IPS-18c (cell line): Measurements from ENCODE around the gene ANGPTL4.
"Not testable (repeated sequence)": the region's sequence is repeated elsewhere in the genome, so short reads cannot be mapped to it uniquely, and the experiment has no call there.

ENCODE experiments used
- H3K4me3 ChIP-seq: 2 replicates; pipeline ENCODE4 v1.7.0; 2013; ENCODE audit warnings: low read depth, mild to moderate bottlenecking, low read length, moderate library complexity; ENCODE audit not compliant: insufficient read depth
- H3K9me3 ChIP-seq: one replicate; pipeline ENCODE4 v1.6.1; 2013; ENCODE audit warnings: mild to moderate bottlenecking, low read length, moderate library complexity; ENCODE audit not compliant: control insufficient read depth, insufficient read depth

Gene ANGPTL4

DNA sequence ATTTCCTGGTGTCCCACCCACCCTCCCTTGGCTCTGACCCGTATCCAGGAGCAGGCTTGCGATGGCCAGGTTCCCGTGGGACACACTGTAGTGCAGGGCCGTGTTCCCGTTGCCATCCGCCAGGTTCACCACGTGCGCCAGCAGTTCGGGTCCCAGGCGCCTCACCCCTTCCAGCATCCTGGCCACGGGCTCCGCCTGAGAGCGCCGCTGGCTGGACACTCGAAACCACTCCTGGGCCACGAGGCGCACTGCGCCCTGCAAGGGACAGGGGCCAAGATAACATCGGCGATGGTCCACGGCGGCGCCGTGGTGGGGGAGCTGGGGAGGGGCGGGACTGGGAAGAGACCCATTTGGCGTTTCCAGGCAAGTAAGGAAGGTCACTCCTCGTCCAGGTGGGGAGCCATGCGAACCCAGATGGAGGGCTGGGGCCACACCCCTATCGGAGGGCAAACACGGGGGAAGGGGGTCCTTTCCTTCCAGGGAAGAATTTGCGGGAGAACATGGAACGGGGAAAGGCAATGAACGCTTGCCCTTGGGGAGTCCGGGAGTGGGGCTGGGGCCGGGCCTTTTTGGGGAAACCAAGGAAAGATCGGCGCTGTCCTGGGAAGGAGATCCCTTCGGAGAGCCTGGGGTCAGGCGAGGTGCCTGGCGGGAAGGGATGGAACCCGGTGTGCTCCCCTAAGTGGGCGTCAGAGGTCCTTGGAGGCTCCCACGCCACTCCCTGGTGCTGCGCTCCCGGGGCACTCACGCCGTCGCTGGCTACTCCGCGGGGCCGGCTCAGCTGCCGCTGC, 30.8 kb upstream of the ANGPTL4 start:
- H3K4me3 ChIP-seq = peak overlapping the region; percentile 58
- H3K9me3 ChIP-seq = no peaks in the 10 kb centered on the region

GRCh38 chr19:8333767-8334457, 30.0 kb upstream of the ANGPTL4 start:
- Histone ChIP-seq H3K4me3 (peak overlapping the region; percentile 58), H3K9me3 (no peaks in the 10 kb centered on the region)

- Histone ChIP-seq H3K4me3 (peak overlapping the region; percentile 58), H3K9me3 (no peaks in the 10 kb centered on the region)
Observed at GRCh38 chr19:8334458-8335342, 29.3 kb upstream of the ANGPTL4 start.

DNA sequence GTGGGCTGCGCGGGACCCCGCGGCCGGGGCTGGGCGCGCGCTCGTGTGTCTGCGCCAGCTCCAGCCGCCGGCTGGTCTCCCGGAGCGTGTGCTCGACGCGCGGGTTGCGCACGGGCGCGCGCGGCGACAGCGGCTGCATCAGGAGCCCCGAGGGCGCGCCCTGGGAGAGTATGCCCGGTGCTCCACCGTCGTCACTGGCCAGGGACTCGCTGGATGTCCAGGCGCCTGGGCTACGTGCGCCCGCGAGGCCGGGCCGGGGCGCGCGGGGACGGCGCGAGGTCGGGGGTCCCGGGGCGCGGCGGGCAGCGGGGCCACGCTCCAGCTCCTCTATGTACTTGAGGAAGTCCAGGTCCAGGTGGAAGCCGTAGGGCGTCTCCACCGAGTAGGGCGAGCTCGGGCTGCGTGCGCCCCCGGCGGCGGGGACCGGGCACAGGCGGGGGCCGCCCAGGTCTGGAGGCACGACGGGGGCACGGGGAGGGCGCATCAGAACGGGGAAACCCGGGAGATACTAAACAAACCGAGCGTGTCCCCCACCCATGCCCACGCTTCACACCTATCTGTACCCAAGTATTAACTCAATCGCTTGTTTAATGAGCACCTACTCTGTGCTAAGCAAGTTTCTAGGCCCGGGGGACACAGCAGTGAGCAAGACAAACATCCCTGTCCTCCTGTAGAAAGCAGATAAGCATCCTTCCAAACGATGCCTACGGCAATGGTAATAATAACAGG, 28.4 kb upstream of the ANGPTL4 start:
- Histone ChIP-seq H3K4me3 (peak overlapping the region; percentile 58; the same call in 1 of the 2 replicates), H3K9me3 (no peaks in the 10 kb centered on the region)

DNA sequence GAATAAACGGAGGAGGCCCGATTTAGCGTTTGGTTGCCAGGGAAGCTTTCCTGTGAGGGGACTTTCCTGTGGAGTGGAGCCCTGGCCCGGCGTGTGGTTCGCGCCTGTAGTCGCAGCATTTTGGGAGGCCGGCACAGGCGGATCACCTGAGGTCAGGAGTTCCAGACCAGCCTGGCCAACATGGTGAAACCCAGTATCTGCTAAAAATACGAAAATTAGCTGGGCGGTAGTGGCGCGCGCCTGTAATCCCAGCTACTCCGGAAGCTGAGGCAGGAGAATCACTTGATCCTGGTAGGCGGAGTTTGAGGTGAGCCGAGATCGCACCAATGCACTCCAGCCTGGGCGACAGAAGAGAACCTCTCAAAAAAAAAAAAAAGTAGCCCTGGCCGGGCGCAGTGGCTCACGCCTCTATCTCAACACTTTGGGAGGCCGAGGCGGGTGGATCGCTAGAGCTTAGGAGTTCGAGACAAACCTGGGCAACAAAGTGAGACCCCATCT, 27.8 kb upstream of the ANGPTL4 start:
- no peak overlapping the region; the same call in 1 of the 2 replicates for H3K4me3 ChIP-seq

GRCh38 chr19:8336660-8337059, 27.3 kb upstream of the ANGPTL4 start:
- no peak overlapping the region for H3K4me3 ChIP-seq
- H3K9me3 ChIP-seq = no peaks in the 10 kb centered on the region

More for the DNA sequence above, 27.8 kb upstream of the ANGPTL4 start:
- H3K9me3 ChIP-seq = no peaks in the 10 kb centered on the region

DNA sequence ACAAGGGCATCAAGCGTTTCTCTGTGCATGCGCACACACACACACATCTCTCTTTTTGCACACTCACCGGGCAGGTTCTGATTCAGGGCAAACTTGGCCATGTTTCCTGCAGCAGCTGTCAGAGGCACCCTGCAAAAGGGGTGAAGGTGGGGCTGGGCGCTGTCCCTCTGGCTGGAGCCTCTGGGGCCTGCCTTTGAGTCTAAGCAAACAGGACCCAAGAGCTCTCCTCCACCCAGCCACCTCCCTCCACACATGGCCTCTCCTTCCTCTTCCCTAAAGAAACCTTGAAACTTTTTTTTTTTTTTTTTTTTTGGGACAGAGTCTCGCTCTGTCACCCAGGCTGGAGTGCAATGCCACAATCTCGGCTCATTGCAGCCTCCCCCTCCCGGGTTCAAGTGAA, 26.2 kb upstream of the ANGPTL4 start:
- Histone ChIP-seq H3K9me3 (no peaks in the 10 kb centered on the region), H3K4me3 (no peak overlapping the region)

- no peak overlapping the region for H3K4me3 ChIP-seq
Observed at GRCh38 chr19:8338835-8339234, 25.1 kb upstream of the ANGPTL4 start.

DNA sequence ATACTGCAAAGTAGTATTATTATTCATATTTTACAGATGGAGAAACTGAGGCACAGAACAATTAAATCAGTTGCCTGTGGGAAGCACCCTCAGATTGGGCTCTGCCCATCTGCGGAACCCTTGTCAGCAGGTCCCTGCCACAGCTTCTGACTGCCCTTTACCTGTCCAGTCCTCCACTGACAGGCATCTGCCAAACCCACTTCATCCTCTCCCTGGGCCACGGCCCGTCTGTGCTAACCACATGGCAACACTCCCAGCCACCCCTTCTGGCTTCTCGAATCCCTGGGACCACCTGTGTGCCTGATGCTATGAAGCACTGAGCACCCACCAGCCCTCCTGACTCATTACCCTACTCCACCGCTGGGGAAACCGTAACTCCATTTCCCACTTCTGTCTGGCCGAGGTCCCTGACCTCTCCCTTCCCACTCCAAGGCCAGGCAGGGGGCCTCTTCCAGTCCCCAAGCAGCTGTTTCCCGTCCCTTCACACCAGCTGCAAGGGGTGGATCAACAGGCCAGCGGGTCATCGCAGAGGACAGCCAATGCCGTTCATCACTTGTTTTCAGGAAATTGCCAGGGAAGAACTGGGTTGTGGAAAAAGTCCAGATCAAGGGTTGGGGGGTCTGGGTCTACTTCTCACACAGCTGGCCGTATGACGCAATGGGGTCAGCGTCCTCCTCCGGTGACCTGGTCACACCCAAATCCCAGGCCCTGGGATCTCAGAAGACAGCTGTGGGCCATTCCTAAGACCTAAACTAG, 23.4 kb upstream of the ANGPTL4 start:
- no peaks in the 10 kb centered on the region for H3K9me3 ChIP-seq
- no peak overlapping the region for H3K4me3 ChIP-seq

More at GRCh38 chr19:8338835-8339234, 25.1 kb upstream of the ANGPTL4 start:
- no peaks in the 10 kb centered on the region for H3K9me3 ChIP-seq

DNA sequence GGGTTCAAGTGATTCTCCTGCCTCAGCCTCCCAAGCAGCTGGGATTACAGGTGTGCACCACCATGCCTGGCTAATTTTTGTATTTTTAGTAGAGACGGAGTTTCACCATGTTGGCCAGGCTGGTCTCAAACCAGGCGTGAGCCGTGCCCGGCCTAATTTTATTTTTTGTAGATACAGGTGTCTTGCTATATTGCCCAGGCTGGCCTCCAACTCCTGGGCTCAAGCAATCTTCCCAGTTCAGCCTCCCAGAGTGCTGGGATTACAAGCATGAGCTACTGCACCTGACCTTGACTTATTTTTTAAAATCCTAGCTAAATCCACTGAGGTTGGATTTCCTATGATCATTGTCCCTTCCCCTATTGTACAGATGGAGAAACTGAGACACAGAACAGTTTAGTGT, 22.5 kb upstream of the ANGPTL4 start:
- H3K9me3 ChIP-seq, H3K4me3 ChIP-seq: not testable (repeated sequence)

GRCh38 chr19:8342316-8342683, 21.7 kb upstream of the ANGPTL4 start:
- Histone ChIP-seq H3K4me3 (no peak overlapping the region), H3K9me3 (no peaks in the 10 kb centered on the region)

DNA sequence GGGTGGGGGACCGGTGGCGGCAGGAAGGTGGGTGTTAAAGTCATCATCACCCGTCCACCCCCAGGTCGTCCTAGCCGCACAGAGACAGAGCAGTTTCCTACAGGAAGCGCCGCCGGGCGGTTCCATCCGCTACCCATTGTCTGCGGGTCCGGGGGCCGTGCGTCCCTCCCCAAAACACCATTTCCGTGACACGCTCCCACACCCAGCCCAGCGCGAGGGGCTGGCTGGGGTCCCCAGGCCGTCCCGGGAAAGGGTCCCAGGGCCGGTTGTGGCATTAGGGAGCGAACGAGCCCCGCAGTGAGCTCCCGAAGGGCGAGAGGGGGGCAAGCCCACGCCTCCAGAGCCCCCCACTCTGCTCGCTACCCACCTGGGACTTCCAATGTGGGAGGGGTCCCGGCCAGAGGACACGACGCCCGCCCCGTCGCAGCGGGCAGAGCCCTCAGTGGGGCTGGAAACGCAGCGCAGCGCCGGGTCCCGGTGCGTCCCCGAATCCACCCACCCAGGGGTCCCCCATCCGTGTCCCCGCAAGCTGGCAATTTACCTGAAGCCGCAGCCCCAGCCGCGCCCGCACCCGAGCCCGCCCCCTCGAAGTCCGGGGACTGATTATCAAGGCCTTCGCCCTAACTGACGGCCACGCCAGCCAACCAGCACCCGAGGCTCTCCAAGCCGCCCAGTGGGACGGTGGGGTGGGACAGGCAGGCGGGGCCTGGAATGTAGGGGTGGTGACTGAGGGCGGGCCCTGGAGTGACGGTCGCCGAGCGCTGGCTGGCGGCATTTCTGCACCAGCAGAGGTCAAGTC, 21.1 kb upstream of the ANGPTL4 start, which contains the start of gene KANK3:
Gene KANK3, minus strand, starts transcription at position 579 of the 799 bp plus-strand sequence. CDS start 5,434 bp downstream, outside the sequence.
- peak within 1 kb of the TSS; percentile 71 for H3K4me3 ChIP-seq
- H3K9me3 ChIP-seq = no peaks in the 10 kb centered on the region

DNA sequence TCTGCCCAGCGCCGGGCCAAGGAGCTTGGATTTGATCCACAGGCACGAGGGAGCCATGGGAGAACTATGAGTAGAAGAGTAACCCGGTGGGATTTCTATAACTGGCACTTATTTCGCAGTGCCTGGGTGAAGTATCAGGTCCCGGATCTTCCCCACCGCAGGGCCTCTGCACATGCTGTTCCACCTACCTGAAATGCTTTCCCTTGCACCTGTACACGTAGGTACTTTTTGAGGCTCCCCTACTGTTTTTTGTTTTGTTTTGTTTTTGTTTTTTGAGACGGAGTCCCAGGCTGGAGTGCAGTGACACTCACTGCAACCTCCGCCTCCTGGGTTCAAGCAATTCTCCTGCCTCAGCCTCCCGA, 20.5 kb upstream of the ANGPTL4 start:
- no peak overlapping the region; the same call in 1 of the 2 replicates for H3K4me3 ChIP-seq
- no peaks in the 10 kb centered on the region for H3K9me3 ChIP-seq

- H3K4me3 ChIP-seq = not testable (repeated sequence)
Observed at GRCh38 chr19:8349629-8350372, 14.2 kb upstream of the ANGPTL4 start.

More at GRCh38 chr19:8349629-8350372, 14.2 kb upstream of the ANGPTL4 start:
- not testable (repeated sequence) for H3K9me3 ChIP-seq
